HepG2 (cell line): ENCODE measurements around the gene NFE2L1. TPM values are rescaled to one million over a fixed set of nuclear protein-coding genes. Genes with fewer than 3 reads are reported as not detected.
A peak's percentile ranks its signal among the peaks of the same experiment; 100 is the strongest.

Source experiments
- CHD2 ChIP-seq: IDR thresholded peaks from 2 replicates; pipeline ENCODE4 v1.6.1; 2011; ENCODE audit warnings: low read depth, low read length, improper control_type of control experiment
- ELF4 ChIP-seq: sonication (generic); formaldehyde crosslinking; IDR thresholded peaks from 2 replicates; pipeline ENCODE4 v1.5.0; 2020; ENCODE audit warnings: missing genetic modification reagents, mild to moderate bottlenecking, moderate library complexity, borderline replicate concordance
- FOXO1 ChIP-seq: sonication (generic); formaldehyde crosslinking; IDR thresholded peaks from 2 replicates; pipeline ENCODE4 v1.4.0; 2020; ENCODE audit warnings: missing genetic modification reagents
- GATA4 ChIP-seq: sonication (generic); IDR thresholded peaks from 2 replicates; pipeline ENCODE4 v1.6.1; 2016; ENCODE audit warnings: antibody characterized with exemption, low read depth, borderline replicate concordance
- HDAC1 ChIP-seq: sonication (generic); formaldehyde crosslinking; IDR thresholded peaks from 2 replicates; pipeline ENCODE4 v1.5.1; 2020; ENCODE audit warnings: mild to moderate bottlenecking, missing genetic modification reagents
- HMG20A ChIP-seq: IDR thresholded peaks from 2 replicates; pipeline ENCODE4 v1.6.1; 2016; ENCODE audit warnings: borderline replicate concordance
- HOXA3 ChIP-seq: sonication (generic); formaldehyde crosslinking; IDR thresholded peaks from 2 replicates; pipeline ENCODE4 v1.5.0; 2020; ENCODE audit warnings: missing genetic modification reagents
- IKZF1 ChIP-seq: fragments of 450-650 bp; IDR thresholded peaks from 2 replicates; pipeline ENCODE4 v1.7.1; 2016
- KDM2A ChIP-seq: sonication (generic); formaldehyde crosslinking; IDR thresholded peaks from 2 replicates; pipeline ENCODE4 v1.4.0; 2020; ENCODE audit warnings: low read depth, missing genetic modification reagents, borderline replicate concordance
- KMT2A ChIP-seq: sonication (generic); formaldehyde crosslinking; IDR thresholded peaks from 2 replicates; pipeline ENCODE4 v1.4.0; 2020; ENCODE audit warnings: missing genetic modification reagents
- ZBTB38 ChIP-seq: sonication (generic); formaldehyde crosslinking; IDR thresholded peaks from 2 replicates; pipeline ENCODE4 v1.5.1; 2020; ENCODE audit warnings: mild to moderate bottlenecking, missing genetic modification reagents
- ZNF205 ChIP-seq: IDR thresholded peaks from 2 replicates; pipeline ENCODE4 v1.6.1; 2018; ENCODE audit warnings: missing biosample characterization, missing genetic modification reagents
- ZNF234 ChIP-seq: sonication (generic); formaldehyde crosslinking; conservative IDR thresholded peaks from 2 replicates; pipeline ENCODE4 v1.5.1; 2020; ENCODE audit warnings: mild to moderate bottlenecking, missing genetic modification reagents
- ZNF367 ChIP-seq: sonication (generic); formaldehyde crosslinking; IDR thresholded peaks from 2 replicates; pipeline ENCODE4 v1.4.0; 2020; ENCODE audit warnings: missing genetic modification reagents, borderline replicate concordance
- ZNF382 ChIP-seq: sonication (generic); formaldehyde crosslinking; IDR thresholded peaks from 2 replicates; pipeline ENCODE4 v1.5.0; 2020; ENCODE audit warnings: missing genetic modification reagents, mild to moderate bottlenecking, borderline replicate concordance
- ZNF501 ChIP-seq: sonication (generic); formaldehyde crosslinking; IDR thresholded peaks from 2 replicates; pipeline ENCODE4 v1.5.1; 2020; ENCODE audit warnings: mild to moderate bottlenecking, moderate library complexity, missing genetic modification reagents
- ZNF784 ChIP-seq: sonication (generic); formaldehyde crosslinking; IDR thresholded peaks from 2 replicates; pipeline ENCODE4 v1.5.1; 2020; ENCODE audit warnings: missing genetic modification reagents, mild to moderate bottlenecking, borderline replicate concordance
- polyA plus RNA-seq, 8 experiments: library from polyadenylated mRNA; depleted of rRNA in 3 of 8; stranded (reverse) in 7 of 8; unstranded in 1 of 8; fragments of >200 nt; fragmentation: Illumina TruSeq in 4 of 8; extraction: Trizol in 4 of 8; gene quantifications; 2 replicates each; pipeline versions ENCODE4 v1.2.1 to v1.2.3, GENCODE V29; 2011 to 2016; ENCODE audit warnings: low read depth in 4 of 8, missing spikeins in 1 of 8, mixed read lengths in 1 of 8; ENCODE audit not compliant: insufficient read depth in 1 of 8
- total RNA-seq, 5 experiments: library from RNA; depleted of rRNA; stranded (reverse); fragments of >200 nt; fragmentation: Illumina TruSeq; extraction: Trizol; gene quantifications; 2 replicates each; pipeline ENCODE4 v1.2.3, GENCODE V29; 2016; ENCODE audit warnings: low read depth in 1 of 5
- TF ChIP-seq, protein P1 (sequence below): sonication (generic); formaldehyde crosslinking; IDR thresholded peaks from 2 replicates; pipeline ENCODE4 v1.5.1; 2020; ENCODE audit warnings: mild to moderate bottlenecking, missing genetic modification reagents, borderline replicate concordance
- TF ChIP-seq, protein P2 (sequence below): sonication (generic); formaldehyde crosslinking; IDR thresholded peaks from 2 replicates; pipeline ENCODE4 v1.5.0; 2020; ENCODE audit warnings: missing genetic modification reagents
- TF ChIP-seq, protein P3 (sequence below): IDR thresholded peaks from 2 replicates; pipeline ENCODE4 v1.6.1; 2012; ENCODE audit warnings: low read length, improper control_type of control experiment

NFE2L1 gene
- total and polyA plus RNA-seq, 2 of the 13 experiments (the other 11 are each of a cell fraction or from before 2014, with no cell fraction given) = 67.0 to 234 TPM

DNA sequence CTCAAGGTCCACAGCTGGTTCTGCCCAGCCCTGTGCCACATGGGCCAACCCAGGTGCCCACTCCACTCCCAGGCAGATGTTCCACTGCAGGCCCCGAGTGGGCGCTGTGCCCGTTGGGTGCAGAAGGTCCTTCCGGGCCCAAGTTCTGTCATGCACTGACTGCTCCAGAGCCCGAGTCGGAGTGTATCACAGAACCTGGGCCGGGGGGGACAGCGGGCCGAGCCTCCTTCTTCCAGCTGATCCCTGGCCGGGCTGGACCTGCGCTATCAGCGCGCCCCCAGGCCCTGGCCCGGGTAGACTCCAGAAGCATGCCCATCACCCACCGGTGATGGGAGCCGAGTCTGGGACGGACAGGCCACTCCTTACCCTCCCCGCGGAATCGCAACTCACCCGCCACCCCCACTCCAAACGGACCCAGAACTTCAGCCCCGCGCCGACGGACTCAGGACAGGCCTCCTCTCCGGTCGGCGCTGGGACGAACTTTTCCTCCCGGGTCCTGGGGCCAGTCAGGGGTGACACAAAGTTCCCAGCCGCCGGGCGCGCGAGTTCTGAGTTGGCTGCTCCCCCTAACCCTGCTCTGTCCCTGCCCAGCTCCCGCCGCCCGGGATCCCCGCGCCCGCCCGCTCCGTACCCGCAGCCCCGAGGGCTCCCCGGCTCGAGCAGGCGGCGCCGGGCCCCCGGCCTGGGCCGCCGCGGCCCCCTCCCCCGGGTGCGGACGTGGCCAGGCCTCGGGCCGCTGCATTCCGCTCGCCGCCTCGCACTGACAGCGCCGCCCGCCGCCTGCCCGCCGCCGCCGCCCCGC is 10.9 kb upstream of the NFE2L1 start, which contains the start of gene COPZ2 (continued):
- no peak for TF ChIP-seq ZNF367
- TF ChIP-seq HDAC1 = peak; percentile 67
- TF ChIP-seq ZBTB38 = no peak
- TF ChIP-seq HOXA3 = peak; percentile 39; the same call in 1 of the 2 replicates
- no peak for TF ChIP-seq IKZF1
- peak; percentile 93 for TF ChIP-seq ZNF784 (CRISPR knock-in tag)
- TF ChIP-seq KMT2A = no peak; the same call in 1 of the 2 replicates
- TF ChIP-seq, protein P1, sequence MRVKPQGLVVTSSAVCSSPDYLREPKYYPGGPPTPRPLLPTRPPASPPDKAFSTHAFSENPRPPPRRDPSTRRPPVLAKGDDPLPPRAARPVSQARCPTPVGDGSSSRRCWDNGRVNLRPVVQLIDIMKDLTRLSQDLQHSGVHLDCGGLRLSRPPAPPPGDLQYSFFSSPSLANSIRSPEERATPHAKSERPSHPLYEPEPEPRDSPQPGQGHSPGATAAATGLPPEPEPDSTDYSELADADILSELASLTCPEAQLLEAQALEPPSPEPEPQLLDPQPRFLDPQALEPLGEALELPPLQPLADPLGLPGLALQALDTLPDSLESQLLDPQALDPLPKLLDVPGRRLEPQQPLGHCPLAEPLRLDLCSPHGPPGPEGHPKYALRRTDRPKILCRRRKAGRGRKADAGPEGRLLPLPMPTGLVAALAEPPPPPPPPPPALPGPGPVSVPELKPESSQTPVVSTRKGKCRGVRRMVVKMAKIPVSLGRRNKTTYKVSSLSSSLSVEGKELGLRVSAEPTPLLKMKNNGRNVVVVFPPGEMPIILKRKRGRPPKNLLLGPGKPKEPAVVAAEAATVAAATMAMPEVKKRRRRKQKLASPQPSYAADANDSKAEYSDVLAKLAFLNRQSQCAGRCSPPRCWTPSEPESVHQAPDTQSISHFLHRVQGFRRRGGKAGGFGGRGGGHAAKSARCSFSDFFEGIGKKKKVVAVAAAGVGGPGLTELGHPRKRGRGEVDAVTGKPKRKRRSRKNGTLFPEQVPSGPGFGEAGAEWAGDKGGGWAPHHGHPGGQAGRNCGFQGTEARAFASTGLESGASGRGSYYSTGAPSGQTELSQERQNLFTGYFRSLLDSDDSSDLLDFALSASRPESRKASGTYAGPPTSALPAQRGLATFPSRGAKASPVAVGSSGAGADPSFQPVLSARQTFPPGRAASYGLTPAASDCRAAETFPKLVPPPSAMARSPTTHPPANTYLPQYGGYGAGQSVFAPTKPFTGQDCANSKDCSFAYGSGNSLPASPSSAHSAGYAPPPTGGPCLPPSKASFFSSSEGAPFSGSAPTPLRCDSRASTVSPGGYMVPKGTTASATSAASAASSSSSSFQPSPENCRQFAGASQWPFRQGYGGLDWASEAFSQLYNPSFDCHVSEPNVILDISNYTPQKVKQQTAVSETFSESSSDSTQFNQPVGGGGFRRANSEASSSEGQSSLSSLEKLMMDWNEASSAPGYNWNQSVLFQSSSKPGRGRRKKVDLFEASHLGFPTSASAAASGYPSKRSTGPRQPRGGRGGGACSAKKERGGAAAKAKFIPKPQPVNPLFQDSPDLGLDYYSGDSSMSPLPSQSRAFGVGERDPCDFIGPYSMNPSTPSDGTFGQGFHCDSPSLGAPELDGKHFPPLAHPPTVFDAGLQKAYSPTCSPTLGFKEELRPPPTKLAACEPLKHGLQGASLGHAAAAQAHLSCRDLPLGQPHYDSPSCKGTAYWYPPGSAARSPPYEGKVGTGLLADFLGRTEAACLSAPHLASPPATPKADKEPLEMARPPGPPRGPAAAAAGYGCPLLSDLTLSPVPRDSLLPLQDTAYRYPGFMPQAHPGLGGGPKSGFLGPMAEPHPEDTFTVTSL (CRISPR knock-in tag) = no peak
- no peak for TF ChIP-seq ELF4 (CRISPR knock-in tag)
- TF ChIP-seq ZNF205 (CRISPR knock-in tag) = no peak
- TF ChIP-seq HMG20A = no peak
- TF ChIP-seq KDM2A (CRISPR knock-in tag) = peak; percentile 84
- TF ChIP-seq ZNF382 (CRISPR knock-in tag) = no peak
- TF ChIP-seq, protein P2, sequence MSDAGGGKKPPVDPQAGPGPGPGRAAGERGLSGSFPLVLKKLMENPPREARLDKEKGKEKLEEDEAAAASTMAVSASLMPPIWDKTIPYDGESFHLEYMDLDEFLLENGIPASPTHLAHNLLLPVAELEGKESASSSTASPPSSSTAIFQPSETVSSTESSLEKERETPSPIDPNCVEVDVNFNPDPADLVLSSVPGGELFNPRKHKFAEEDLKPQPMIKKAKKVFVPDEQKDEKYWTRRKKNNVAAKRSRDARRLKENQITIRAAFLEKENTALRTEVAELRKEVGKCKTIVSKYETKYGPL (CRISPR knock-in tag) = no peak
- TF ChIP-seq CHD2 = no peak
- peak; percentile 76 for TF ChIP-seq ZNF501 (CRISPR knock-in tag)
- TF ChIP-seq, protein P3, sequence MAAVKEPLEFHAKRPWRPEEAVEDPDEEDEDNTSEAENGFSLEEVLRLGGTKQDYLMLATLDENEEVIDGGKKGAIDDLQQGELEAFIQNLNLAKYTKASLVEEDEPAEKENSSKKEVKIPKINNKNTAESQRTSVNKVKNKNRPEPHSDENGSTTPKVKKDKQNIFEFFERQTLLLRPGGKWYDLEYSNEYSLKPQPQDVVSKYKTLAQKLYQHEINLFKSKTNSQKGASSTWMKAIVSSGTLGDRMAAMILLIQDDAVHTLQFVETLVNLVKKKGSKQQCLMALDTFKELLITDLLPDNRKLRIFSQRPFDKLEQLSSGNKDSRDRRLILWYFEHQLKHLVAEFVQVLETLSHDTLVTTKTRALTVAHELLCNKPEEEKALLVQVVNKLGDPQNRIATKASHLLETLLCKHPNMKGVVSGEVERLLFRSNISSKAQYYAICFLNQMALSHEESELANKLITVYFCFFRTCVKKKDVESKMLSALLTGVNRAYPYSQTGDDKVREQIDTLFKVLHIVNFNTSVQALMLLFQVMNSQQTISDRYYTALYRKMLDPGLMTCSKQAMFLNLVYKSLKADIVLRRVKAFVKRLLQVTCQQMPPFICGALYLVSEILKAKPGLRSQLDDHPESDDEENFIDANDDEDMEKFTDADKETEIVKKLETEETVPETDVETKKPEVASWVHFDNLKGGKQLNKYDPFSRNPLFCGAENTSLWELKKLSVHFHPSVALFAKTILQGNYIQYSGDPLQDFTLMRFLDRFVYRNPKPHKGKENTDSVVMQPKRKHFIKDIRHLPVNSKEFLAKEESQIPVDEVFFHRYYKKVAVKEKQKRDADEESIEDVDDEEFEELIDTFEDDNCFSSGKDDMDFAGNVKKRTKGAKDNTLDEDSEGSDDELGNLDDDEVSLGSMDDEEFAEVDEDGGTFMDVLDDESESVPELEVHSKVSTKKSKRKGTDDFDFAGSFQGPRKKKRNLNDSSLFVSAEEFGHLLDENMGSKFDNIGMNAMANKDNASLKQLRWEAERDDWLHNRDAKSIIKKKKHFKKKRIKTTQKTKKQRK = no peak
- TF ChIP-seq GATA4 = no peak
- TF ChIP-seq FOXO1 (CRISPR knock-in tag) = no peak
- no peak for TF ChIP-seq ZNF234 (CRISPR knock-in tag)
